Stimulated activated CD8-positive, alpha-beta memory T cell treated with anti-CD3 and anti-CD28 coated beads, Interleukin-7, amount 100 ng/mL, for 24 hours (primary cell): ENCODE measurements around the gene TPM2.

Source experiments
- DNase-seq: peaks from one replicate; pipeline ENCODE4 v3.0.0-alpha.2; 2020; ENCODE audit warnings: low read depth

Gene TPM2

DNA sequence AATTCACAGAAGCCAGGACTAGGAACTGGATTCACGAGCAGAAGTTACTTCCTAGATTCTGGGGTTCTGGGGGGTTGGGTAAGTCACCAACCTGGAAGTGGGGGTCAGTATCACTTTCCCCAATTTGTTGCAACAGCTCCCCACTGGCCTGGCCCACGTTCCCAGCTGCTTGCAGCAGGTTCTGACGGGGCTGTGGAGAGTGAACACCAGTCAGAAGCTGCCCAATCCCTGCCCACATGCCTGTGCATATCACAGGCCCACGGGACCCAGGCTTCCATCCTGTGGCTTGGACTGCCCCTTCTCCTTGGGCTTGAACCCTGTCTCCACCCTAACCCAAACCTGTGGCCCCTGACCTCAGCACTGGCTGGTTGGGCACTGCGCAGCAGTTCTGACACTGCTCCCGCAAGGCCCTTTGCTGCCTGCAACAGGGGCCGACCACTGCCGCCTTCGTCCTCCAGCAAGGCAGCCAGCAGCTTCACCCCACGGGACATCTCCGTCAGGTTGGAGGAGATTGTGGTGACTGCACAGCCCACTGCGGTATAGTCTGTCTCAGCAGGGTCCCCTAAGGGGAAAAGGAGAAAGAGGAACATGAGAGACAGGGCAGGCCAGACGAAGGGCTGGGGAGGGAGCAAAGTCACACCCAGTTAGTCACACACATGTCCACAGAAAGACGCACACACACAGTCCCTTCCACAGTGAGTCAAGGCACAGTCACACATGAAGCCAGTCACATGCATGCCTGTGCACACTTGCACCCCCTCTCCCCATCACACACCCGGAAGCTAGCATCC is 29.2 kb upstream of the TPM2 start:
- no peak for DNase-seq

DNA sequence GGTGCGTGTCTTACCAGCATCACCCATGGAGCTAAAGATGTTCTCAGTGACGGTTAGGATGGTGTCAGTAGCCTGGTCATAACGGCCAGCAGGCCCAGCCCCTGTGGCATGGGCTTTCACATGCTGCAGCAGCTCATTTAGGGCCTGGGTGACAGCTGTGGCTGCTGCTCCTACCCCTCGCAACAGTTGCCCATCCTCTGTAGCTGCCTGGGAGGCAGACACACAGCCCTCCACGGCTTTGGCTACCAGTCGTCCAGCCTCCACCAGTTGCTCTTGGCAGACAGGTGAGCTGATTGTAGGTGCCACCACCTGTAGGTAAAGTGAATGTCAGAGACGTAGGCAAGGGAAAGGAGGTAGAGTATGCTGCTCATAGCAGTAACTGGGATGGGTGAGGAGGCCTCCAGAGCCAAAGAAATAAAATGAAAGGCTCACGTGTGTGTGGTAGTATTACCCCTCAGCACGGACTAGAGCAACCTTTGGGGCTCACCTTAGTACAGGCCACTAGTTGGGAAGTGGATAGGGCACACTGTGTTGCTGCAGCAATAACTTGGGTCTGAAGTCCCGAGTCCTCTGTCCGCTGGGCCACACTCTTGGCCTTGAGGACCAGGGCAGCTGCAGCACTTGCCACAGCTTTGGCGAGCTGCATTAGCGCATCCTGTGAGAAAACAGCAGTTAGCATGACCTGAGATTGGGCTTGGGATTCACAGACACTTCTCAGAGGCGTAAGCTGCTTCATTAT is 27.6 kb upstream of the TPM2 start:
- no peak for DNase-seq

DNA sequence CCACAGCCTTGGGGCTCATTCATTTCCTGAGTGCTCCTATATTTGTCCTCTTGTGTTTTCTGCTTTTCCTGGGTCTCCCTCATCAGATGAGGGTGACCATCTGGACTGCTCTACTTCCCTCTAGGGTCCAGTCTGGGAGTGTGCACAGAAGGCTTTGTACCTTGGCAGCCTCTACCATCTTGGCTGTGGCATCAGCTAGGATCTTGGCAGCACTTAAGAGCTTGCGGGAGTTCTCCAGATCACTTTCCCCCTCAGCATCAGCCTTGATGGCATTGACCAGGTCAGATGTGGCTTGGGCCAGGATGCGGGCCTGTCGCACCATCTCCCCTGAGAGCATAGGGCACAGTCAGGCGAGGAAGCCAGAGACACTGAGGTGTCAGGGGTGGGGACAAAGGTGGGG is 26.5 kb upstream of the TPM2 start:
- no peak for DNase-seq

DNA sequence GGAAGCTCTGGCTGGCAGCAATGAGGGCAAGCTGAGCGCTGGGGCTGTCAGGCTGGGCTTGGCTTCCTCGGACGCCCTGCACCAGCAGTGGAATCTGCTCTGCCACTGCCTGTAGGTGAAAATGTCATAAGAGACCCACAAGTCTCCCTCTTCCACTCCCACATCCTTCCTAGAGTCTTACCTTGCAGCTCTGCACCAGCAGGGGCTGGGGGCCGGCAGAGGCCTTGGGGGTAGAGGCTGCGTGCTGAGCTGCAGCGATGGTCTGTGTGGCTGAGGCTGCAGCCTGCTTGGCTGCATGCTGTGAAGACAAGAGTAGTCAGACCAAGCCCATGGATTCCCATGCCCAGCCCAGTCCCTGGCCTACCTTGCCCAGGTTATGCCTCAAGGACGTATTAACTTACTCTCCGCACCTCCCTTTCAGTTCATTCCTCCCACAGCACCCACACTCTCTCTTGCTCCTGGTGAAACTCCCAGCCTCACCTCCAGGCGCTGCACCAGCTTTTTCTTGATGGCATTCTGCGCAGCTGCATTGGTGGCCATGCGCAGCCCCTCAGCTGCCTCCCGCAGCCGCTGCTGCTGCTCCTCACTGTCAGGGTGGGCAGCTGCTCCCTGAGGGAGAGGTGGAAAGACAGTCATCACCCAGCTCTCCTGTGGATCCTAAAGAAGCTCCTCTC is 25.0 kb upstream of the TPM2 start:
- DNase-seq: no peak

DNA sequence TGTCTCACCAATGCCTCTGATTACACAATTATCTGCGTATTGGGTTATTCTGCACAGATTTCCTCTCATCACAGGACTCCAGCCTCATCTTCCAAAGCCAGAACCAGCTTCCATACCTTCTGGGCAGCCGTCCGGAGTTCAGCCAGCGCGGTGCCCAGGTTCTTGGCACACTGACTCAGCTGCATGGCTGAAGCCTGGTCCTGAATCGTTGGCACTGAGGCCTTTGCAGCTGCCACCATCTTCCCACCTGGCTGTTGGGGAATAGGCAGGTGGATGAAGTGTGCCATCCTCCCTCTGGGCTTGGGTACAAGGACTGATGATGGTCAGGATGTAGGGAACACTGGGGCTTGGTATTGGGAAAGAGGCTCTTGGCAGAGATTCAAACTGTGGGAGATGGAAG is 24.4 kb upstream of the TPM2 start:
- DNase-seq: no peak

DNA sequence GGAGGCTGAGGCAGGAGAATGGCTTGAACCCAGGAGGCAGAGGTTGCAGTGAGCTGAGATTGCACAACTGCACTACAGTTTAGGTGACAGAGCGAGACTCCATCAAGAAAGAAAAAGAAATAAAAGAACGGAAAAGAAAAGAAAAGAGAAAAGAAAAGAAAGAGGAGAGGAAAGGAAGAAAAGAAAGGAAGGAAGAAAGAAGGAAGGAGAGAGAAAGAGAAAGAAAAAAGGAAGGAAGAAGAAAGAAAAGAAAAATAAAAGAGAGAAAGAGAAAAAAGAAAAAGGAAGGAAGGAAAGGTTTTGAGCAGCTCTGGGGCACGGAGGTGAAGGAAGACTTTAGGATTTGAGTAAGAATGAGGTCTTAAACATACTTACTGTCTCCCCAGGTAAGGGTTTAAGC is 23.9 kb upstream of the TPM2 start:
- DNase-seq: no peak

DNA sequence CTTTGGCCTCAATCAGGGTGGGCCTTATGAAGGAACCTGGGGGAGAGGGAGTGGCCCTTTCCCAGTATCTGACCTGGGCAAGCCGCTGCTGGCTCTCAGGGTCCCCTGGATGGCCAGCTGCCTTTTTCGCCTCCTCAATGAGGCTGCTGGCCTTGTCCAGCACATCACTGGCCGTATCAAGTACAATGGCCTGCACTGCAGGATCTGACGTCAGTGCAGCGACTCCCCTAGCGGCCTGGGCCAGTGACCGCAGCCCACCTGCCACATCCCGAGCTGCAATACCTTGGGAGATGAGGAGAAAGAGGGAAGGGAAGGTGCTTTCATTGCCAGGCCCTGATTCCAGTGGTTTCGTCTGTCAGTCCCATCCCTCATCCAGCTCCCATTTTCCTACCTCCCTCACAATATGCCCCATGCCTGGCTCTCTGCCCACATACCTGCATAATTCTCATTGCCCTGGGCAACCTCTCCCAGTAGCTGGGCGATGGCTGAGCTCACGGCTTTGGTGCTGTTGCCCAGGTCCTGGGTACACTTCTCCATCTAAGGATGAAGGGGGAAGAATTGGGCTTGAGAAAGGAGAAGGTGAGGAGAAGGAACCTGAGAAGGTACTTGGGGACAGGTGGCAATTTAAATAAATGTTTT is 23.2 kb upstream of the TPM2 start:
- DNase-seq: no peak

DNA sequence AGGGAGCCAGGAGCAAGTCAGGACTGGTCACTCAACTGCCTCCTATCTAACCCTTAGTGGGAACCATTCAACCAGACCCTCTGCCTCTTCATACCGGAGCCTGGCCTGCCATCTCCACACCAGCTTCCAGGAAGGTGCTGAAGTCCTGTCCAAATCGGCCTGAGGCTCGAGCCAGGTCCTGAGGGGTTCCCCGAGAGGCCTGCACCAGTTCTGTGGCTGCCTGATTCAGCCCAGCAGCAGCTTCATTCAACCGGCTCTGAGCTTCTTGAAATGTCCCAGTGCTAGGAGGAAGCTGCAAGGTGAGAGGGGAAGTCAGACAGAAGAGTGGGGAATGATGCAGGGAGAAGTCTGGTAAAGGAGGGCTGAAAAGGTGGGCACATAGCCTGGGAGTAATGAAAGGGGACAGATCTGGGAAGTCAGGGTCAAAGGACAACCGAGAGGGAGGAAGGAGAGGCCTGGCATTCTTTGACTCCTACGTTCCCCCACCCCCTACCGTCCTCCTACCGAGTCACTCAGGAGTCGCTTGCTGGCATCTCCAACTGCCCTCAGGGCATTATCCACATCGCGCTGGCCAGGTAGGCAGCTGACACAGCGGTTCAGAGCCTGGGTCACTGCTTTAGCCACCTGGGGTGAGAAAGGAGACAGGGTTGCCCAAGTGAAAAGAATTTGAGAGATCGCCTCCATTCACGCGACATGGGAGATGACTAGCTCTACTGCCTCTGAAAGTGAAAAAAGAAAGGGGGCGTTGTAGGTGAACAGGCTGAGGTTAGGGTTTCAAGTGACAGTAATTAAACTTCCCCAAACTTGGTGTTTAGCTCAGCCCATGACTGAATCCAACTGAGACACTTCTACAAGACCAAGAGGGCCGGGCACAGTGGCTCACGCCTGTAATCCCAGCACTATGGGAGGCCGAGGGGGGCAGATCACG is 22.0 kb upstream of the TPM2 start:
- DNase-seq: no peak

DNA sequence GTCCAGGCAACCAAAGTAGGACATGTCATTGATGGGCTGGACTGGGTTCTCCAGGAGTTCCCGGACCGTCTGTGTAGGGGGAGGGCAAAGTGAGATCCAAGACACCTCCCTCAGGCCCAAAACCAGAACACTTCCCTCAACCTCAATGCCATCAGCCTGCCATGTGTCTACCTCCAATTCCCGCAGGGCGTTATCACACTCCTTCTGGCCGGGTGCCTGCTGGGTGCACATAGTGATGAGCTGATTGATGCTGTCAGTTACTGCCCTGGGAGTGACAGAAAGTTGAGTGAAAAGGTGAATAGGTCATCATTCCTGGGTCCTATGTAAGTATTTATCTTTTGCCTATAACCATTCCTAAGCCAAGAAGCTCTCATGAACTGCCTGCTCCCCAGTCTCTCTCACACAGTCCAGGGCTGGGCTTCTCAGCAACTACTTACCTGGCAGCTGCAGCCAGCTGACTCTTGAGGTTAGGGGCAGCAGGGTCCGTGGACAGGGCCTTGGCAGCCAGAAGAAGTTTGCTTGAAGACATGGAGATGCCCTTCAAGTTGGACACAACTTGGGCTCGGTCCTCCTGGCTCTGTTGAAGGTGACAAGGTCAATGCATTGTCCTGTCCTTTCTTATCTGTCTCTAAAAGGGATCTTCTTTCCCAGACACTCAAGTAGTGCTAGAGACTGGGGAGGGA is 21.2 kb upstream of the TPM2 start:
- no peak for DNase-seq

DNA sequence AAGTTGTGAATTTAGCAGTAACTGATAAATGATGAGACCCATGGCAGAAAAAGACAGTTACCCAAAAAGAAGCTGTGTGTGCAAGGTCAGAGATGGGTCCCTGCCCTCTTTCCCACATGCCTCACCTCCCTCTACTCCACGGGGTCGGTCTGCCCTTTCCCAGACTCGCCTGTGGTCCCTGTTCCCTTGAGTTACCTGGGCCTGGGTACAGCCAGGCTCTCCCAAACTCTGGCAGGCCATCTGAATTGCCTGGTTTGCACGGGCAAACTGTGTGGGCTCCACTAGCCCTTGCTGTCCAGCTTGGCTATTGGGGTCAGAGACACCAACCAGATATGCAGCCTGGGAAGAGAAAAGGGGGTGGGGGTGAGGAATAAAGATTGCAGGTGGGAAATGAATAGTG is 18.4 kb upstream of the TPM2 start:
- no peak for DNase-seq

DNA sequence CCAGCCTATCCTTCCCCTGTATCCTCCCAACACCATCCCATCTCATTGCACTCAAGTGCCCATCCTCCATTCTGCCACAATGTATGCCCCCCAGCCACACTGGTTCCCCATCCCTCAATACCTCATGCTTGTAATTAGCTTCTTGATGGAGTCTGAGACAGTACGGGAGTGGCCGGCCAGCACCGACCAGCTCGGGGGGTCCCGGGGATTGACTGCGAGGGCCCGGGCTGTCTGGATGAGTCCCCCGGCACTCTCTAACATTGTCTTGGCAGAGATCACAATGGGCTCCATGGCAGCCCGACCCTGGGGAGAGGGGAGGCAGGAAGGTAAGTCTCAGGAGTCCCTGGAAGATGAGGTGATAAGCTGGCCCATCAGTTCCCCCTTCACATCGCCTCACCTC is 17.2 kb upstream of the TPM2 start:
- no peak for DNase-seq

DNA sequence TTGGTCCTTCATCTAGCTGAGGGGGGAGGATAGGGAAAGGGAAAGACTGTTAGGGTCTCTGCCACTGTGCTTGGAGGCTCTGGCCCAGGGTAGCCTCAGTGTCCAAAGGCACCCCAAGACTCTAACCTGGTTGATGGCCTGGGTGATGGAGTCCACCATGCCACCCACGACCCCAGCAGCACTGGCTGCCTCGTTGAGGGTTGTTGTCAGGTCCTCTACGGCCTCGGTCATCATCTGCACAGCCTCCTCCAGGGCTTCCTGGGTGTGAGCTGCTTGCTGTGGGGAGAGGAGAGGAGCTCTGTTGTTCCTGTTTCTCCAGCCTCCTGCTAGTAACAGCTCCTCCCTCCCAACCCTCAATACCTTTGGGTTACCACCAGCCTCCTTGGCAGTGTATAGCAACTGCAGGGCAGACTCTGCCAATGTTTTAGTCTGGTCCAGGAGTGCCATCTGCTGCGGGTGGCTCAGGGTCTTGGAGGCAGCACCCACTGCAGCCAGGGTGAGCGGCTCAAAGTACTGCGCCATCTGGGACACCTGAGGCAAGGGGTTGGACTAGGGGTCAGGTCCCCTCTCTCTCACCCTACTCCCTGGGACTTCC is 16.2 kb upstream of the TPM2 start:
- DNase-seq: no peak

DNA sequence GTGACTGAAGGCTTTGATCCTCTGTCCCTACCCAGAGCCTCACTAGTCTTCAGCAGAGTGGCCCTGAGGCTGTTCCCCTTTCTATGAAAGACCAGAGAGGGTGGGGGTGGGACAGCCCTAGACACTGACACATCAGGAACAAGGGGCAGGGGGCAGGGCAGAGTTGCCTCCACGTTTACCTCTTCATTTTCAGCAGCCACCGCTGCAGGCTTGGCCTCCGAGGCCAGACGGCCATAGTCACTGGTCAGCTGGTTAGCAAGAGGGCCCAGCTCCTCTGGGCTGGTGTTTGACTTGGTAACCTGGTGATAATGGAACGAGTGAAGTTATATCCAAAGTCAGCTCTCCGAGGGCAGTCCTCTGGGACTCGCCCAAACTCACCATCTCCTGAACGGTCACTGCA is 15.6 kb upstream of the TPM2 start:
- no peak for DNase-seq

DNA sequence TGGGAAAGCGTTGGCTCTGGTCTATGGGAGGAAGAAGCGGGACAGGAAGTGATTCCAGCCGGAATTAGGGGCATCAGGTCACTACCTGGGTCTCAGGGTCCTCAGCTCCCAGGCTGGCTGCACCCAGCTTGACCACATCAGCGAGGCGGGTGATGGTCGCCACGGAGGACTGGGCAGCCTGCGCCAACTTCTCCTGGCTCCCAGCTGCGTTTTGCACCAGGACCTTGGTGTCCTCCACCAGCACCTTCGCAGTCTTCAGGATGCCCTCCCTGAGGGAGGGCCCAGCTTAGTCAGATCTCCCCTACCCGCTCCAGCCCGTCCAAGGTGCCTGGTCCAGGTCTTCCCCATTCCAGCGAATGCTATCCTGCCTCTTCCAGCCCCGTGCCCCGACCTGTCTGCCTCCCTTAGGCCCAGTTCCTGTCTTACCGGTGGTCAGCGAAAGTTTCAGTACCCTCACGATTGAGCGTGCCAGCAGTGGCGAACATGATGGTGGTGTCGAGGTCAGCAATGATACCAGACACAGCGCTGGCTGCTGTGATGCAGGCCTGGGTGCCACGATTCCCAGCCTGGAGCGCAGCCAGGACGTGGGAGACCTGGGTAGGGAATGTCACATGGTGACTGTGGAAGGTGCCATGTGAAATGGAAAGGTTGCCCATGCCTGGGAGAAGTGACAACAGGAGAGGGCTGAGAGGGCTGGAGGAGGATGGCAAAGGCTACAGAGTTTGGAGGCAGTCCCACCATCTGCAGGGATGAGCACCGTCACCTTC is 14.4 kb upstream of the TPM2 start:
- no peak for DNase-seq

DNA sequence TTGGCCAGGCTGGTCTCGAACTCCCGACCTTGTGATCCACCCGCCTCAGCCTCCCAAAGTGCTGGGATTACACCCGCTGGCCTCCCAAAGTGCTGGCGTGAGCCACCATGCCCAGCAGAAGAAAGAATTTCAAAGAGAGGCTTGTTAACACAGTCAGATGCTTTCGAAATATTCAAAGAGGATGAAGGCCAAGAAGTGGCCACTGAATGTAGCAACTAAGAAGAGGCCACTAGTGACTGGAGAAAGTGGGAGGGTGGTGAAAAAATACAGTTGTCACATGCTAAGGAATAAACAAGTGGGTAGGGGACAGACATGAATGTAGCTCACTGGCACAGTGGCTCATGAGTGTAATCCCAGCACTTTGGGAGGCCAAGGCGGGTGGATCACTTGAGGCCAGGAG is 13.0 kb upstream of the TPM2 start:
- DNase-seq: no peak

DNA sequence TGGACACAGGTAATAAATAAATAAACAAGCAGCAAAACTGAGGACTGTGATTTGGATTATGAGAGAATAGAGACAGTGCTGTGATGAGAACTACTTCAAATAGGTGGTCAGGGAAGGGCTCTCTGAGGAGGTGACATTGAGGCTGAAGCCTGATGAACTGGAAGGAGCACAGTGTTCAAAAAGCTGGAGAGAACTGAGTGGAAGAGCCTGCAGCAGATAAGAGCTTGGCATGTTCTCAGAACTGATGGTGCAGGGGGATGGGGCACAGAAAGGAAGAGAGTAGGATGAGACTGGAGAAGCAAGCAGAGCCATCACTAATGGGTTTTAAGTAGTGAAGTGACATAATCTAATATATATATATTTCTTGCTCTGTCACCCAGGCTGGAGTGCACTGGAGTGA is 11.2 kb upstream of the TPM2 start:
- DNase-seq: no peak

DNA sequence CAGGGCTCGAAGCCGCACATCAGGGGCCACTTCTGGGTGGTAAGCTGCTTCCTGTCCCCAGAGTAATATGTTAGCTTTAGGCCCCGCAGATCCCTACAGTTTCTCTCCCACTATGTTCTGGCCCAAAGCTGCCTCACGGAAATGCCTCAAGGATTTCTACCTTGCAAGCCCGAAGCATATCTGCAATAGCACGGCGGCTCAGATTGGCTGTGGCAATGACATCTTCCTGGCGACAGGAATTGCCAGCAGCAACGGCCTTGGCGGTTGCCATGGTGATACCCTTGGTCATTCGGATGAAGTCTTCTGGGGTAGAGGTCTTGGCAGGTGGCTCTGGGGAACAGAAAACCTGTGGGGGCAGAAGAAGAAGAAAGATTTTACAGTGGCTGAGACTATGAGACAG is 10.3 kb upstream of the TPM2 start:
- no peak for DNase-seq

DNA sequence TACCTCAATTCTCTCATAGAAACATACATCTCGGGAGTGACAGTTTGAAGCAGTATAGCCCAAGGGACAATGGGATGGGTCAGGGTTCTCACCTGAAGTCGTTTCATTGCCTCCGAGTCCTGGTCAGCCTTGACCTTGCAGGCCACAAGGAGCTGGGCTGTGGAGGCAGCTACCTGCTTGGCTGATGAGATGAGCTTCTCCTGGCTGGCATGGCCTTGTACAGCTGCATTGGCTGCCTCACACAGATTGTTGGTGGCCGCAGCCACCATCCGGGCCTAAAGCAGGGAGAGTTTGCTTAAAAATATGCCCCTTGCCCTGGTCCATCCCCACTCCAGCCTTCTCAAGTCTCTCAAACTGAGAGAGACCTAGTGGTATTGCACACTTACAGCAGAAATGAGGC is 8.5 kb upstream of the TPM2 start:
- no peak for DNase-seq

DNA sequence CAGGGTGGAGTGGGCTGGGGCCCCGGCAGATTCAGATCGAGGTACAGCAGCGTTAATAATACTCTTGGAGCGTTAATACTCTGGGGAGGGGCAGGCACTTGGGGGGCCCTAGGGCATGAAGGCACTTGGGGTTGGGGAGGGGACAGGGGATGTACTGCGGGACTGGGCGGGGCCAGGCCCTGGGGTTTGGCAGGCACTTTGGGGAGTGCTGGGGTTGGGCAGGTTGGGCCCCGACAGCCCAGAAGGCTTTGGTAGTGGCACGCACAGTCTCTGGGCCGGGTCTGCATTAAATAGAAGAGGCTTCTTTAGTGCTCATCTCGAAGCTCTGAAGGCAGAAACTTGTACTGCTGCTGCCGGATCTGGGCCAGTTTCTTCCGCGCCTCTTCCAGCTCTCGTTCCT is 7.8 kb upstream of the TPM2 start:
- DNase-seq: no peak
